Measurements from ENCODE around the gene SPEF2. TPM values are rescaled to one million over a fixed set of nuclear protein-coding genes. Genes with fewer than 3 reads are reported as not detected.

SPEF2 gene
- total RNA-seq, 1 experiment from 2014 or later, result 0.87 TPM

DNA sequence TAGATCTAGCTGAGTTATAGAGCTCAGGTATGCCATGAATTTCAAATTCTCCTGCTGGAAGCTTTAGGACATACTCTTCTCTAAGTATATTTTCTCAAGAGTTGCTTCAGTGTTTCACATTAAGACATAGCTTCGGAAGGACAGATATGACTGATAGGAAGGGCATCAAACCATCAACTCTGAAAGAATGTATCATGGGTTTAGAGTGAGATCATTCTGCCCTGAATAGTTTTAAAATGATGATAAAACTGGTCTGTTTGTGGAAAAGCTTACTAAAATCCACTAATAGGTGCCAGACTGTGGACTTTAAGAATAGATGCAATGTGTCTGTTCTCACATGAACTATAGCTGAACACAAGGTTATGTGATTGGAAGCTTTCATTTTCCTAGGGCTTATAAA lies 8.4 kb downstream of the SPEF2 start:
- no TSS peak for BruUV-seq (replicated peaks)
- CTCF ChIA-PET, result no interaction called here
- ATAC-seq (no peak), DNase-seq (ENCODE audit: low read depth, low spot score) (no peak)
- H3K27ac ChIP-seq (ENCODE audit: low read length), result no peak overlapping the region
- intact Hi-C loops (cut with micrococcal nuclease; ENCODE audit: unreplicated experiment), result loop anchor here (10.0 kb wide), 1 partner anchor 299 kb away; no protein-coding TSS in a partner anchor
- in situ Hi-C loops (cut with HindIII; ENCODE audit: low pct_unique_long_range_greater_than_20kb, low sequenced_read_pairs), result no loop called here
- H3K36me3 ChIP-seq (ENCODE audit: control insufficient read depth, insufficient read depth, low read length), result no peaks in the 10 kb centered on the region
- TF ChIP-seq, protein P1, sequence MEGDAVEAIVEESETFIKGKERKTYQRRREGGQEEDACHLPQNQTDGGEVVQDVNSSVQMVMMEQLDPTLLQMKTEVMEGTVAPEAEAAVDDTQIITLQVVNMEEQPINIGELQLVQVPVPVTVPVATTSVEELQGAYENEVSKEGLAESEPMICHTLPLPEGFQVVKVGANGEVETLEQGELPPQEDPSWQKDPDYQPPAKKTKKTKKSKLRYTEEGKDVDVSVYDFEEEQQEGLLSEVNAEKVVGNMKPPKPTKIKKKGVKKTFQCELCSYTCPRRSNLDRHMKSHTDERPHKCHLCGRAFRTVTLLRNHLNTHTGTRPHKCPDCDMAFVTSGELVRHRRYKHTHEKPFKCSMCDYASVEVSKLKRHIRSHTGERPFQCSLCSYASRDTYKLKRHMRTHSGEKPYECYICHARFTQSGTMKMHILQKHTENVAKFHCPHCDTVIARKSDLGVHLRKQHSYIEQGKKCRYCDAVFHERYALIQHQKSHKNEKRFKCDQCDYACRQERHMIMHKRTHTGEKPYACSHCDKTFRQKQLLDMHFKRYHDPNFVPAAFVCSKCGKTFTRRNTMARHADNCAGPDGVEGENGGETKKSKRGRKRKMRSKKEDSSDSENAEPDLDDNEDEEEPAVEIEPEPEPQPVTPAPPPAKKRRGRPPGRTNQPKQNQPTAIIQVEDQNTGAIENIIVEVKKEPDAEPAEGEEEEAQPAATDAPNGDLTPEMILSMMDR (IDR thresholded peaks at IDR 0.05), result no peak
- no peak for TF ChIP-seq POLR2AphosphoS5 (IDR thresholded peaks at IDR 0.05; ENCODE audit: low read depth, low read length)
- TF ChIP-seq SIN3A (IDR thresholded peaks at IDR 0.05; ENCODE audit: borderline replicate concordance, insufficient read depth, low read depth, low read length), result no peak
- no peak for TF ChIP-seq TCF7L2 (IDR thresholded peaks at IDR 0.05; ENCODE audit: low read depth, low read length)
- TF ChIP-seq, protein P2, sequence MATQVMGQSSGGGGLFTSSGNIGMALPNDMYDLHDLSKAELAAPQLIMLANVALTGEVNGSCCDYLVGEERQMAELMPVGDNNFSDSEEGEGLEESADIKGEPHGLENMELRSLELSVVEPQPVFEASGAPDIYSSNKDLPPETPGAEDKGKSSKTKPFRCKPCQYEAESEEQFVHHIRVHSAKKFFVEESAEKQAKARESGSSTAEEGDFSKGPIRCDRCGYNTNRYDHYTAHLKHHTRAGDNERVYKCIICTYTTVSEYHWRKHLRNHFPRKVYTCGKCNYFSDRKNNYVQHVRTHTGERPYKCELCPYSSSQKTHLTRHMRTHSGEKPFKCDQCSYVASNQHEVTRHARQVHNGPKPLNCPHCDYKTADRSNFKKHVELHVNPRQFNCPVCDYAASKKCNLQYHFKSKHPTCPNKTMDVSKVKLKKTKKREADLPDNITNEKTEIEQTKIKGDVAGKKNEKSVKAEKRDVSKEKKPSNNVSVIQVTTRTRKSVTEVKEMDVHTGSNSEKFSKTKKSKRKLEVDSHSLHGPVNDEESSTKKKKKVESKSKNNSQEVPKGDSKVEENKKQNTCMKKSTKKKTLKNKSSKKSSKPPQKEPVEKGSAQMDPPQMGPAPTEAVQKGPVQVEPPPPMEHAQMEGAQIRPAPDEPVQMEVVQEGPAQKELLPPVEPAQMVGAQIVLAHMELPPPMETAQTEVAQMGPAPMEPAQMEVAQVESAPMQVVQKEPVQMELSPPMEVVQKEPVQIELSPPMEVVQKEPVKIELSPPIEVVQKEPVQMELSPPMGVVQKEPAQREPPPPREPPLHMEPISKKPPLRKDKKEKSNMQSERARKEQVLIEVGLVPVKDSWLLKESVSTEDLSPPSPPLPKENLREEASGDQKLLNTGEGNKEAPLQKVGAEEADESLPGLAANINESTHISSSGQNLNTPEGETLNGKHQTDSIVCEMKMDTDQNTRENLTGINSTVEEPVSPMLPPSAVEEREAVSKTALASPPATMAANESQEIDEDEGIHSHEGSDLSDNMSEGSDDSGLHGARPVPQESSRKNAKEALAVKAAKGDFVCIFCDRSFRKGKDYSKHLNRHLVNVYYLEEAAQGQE (IDR thresholded peaks at IDR 0.05; ENCODE audit: insufficient read depth in 1 of 2, low read depth in 2 of 2, low read length in 1 of 2), result no peak
- H3K27me3 ChIP-seq (ENCODE audit: control insufficient read depth, insufficient read depth, low read length), result no peaks in the 10 kb centered on the region
- H3K9me3 ChIP-seq (ENCODE audit: control insufficient read depth, insufficient read depth, low read depth, low read length), result no peaks in the 10 kb centered on the region
- no peak overlapping the region for H3K4me3 ChIP-seq (ENCODE audit: low read depth in 2 of 2, low read length in 2 of 2)
- H3K4me1 ChIP-seq (ENCODE audit: control insufficient read depth, insufficient read depth, low read length), result no peaks in the 10 kb centered on the region
- POLR2A ChIA-PET, result interaction anchor here (0.6 kb wide), 1 partner anchor 11 kb away, joined by 3 read pairs; no protein-coding TSS in a partner anchor

DNA sequence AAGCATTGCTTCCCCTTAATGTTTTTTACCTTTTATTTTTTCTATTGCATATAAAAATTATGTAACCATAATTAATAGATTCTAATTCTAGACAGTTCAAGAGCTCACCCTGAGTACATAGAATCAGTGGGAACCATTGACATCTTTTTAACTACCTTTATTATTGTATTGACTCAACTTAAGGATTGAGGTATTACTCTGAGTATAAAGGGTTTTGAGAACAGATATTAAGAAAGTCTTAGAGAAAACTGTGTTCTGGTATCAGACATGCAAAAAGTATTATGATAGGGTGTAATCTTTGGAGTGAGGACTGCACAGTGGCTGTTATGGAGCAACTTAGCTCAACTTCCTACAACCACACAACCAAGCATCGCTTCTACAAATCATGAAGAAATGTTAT lies 8.9 kb downstream of the SPEF2 start:
- in situ Hi-C loops (cut with HindIII; ENCODE audit: low pct_unique_long_range_greater_than_20kb, low sequenced_read_pairs), result no loop called here

More for the DNA sequence above, 8.9 kb downstream of the SPEF2 start:
- Histone ChIP-seq H3K27me3 (ENCODE audit: control insufficient read depth, insufficient read depth, low read length) (no peaks in the 10 kb centered on the region), H3K27ac (ENCODE audit: low read length) (no peak overlapping the region), H3K4me3 (ENCODE audit: low read depth in 2 of 2, low read length in 2 of 2) (no peak overlapping the region), H3K4me1 (ENCODE audit: control insufficient read depth, insufficient read depth, low read length) (no peaks in the 10 kb centered on the region), H3K36me3 (ENCODE audit: control insufficient read depth, insufficient read depth, low read length) (no peaks in the 10 kb centered on the region), H3K9me3 (ENCODE audit: control insufficient read depth, insufficient read depth, low read depth, low read length) (no peaks in the 10 kb centered on the region)
- intact Hi-C loops (cut with micrococcal nuclease; ENCODE audit: unreplicated experiment), result loop anchor here (10.0 kb wide), 1 partner anchor 298 kb away; no protein-coding TSS in a partner anchor
- BruUV-seq (replicated peaks), result no TSS peak
- ATAC-seq, result no peak
- no peak for DNase-seq (ENCODE audit: low read depth, low spot score)
- ChIA-PET POLR2A (interaction anchor here (0.6 kb wide), 1 partner anchor 12 kb away, joined by 3 read pairs; no protein-coding TSS in a partner anchor), CTCF (no interaction called here)
- TF ChIP-seq POLR2AphosphoS5 (IDR thresholded peaks at IDR 0.05; ENCODE audit: low read depth, low read length) (no peak), TCF7L2 (IDR thresholded peaks at IDR 0.05; ENCODE audit: low read depth, low read length) (no peak), SIN3A (IDR thresholded peaks at IDR 0.05; ENCODE audit: borderline replicate concordance, insufficient read depth, low read depth, low read length) (no peak)
- TF ChIP-seq, protein P1 (IDR thresholded peaks at IDR 0.05), result no peak
